GM12875 (cell line): ENCODE measurements around the gene CMIP.

Experiments
- H3K4me3 ChIP-seq: one replicate; pipeline ENCODE4 v1.5.1; 2011; ENCODE audit warnings: low read depth, low read length, control low read depth
- CTCF ChIP-seq: IDR thresholded peaks from 2 replicates; pipeline ENCODE4 v1.5.1; 2011; ENCODE audit warnings: low read depth, mild to moderate bottlenecking, control low read depth, inconsistent platforms, low read length, moderate library complexity, borderline replicate concordance; ENCODE audit not compliant: insufficient read depth

CMIP gene

GRCh38 chr16:81633147-81633619 is 188.6 kb downstream of the CMIP start:
- TF ChIP-seq CTCF: peak; percentile 17; the same call in 1 of the 2 replicates
- H3K4me3 ChIP-seq: no peak overlapping the region

DNA sequence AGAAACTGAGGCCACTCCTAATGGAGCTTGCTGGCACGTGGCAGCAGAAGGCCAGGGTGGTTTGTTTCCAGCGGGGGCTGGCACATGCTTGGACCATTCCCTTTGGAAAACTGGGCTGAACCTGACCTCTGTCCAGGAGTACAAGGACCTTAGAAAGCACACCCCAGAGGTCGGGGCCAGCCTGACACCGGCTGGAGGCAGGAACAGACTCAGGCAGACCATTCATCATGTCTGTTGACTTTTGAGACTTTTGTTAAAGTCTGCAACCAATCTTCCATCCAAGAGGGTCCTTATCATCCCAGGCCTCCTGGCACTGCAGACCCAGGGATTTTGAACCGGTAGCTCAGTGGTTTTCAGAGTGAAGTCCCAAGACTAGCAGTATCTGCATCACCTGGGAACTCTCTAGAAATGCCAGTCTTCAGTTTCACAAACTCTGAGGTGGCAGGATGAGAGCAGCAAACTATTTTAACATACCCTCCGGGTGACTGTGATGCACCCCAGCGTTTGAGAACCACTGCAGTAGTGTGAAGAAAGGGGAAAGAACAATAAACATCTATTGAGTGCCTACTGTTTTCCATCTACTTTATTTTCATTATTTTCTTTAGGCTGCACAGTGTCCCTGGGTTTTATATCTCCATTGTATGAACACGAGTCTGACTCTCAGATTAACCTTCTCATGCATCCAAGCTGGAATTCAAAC is 189.2 kb downstream of the CMIP start:
- no peak for TF ChIP-seq CTCF

GRCh38 chr16:81634380-81635062 is 189.9 kb downstream of the CMIP start:
- no peak overlapping the region for H3K4me3 ChIP-seq
- no peak for TF ChIP-seq CTCF

More for the DNA sequence above, 189.2 kb downstream of the CMIP start:
- no peak overlapping the region for H3K4me3 ChIP-seq

- TF ChIP-seq CTCF: no peak
- no peak overlapping the region for H3K4me3 ChIP-seq
Measured at GRCh38 chr16:81635063-81635937, 190.7 kb downstream of the CMIP start.

DNA sequence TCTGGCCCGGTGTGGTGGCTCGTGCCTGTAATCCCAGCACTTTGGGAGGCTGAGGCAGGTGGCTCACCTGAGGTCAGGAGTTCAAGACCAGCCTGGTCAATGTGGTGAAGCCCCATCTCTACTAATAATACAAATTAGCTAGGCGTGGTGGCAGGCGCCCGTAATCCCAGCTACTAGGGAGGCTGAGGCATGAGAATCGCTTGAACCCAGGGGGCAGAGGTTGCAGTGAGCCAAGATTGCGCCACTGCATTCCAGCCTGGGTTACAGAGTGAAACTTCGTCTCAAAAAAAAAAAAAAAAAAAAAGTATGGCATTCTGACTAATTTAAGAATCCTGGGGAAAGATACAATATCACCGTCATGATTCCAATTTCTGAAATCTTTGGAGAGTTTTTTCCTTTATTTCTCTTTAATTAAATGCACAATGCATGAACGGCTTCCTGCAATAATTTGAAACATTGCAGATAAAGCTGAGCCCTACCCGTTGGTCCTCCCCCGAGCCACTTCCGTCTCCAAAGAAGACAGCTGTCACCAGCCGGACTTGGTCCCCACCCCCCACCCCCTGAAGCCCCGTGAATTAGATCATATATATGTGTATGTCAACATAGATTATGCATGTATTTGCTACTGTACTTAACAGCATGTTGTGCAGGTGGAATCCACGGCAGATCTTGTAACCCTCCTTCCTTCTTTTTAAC is 191.8 kb downstream of the CMIP start:
- no peak for TF ChIP-seq CTCF
- H3K4me3 ChIP-seq: no peak overlapping the region

GRCh38 chr16:81637336-81638235 is 193.0 kb downstream of the CMIP start:
- TF ChIP-seq CTCF: no peak
- H3K4me3 ChIP-seq: no peak overlapping the region
